Embryonic facial prominence (tissue), 1 donor: ENCODE results near the gene NRN1L.
A peak's percentile ranks its signal among the peaks of the same experiment; 100 is the strongest.
"Not testable (repeated sequence)": the region's sequence is repeated elsewhere in the genome, so short reads cannot be mapped to it uniquely, and the experiment has no call there.

Source experiments
- DNase-seq: peaks from one replicate; pipeline ENCODE4 v3.0.0-alpha.2; 2016; ENCODE audit errors: extremely low spot score

Gene NRN1L

DNA sequence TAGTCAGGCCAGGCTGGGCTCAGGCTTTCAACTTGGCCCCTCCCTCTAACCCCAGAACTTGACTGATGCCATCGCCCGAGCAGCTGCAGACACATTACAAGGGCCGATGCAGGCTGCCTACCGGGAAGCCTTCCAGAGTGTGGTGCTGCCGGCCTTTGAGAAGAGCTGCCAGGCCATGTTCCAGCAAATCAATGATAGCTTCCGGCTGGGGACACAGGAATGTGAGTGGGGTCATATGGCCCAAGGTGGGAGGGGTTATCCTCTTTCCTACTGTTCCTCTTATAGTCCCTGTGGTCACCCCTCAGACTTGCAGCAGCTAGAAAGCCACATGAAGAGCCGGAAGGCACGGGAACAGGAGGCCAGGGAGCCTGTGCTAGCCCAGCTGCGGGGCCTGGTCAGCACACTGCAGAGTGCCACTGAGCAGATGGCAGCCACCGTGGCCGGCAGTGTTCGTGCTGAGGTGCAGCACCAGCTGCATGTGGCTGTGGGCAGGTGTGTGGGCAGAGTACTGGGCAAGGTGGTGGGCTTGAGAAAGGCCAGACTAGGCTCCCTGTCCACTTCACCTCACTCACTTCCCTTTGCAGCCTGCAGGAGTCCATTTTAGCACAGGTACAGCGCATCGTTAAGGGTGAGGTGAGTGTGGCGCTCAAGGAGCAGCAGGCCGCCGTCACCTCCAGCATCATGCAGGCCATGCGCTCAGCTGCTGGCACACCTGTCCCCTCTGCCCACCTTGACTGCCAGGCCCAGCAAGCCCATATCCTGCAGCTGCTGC, 2.1 kb upstream of the NRN1L start:
- no peak for DNase-seq

DNA sequence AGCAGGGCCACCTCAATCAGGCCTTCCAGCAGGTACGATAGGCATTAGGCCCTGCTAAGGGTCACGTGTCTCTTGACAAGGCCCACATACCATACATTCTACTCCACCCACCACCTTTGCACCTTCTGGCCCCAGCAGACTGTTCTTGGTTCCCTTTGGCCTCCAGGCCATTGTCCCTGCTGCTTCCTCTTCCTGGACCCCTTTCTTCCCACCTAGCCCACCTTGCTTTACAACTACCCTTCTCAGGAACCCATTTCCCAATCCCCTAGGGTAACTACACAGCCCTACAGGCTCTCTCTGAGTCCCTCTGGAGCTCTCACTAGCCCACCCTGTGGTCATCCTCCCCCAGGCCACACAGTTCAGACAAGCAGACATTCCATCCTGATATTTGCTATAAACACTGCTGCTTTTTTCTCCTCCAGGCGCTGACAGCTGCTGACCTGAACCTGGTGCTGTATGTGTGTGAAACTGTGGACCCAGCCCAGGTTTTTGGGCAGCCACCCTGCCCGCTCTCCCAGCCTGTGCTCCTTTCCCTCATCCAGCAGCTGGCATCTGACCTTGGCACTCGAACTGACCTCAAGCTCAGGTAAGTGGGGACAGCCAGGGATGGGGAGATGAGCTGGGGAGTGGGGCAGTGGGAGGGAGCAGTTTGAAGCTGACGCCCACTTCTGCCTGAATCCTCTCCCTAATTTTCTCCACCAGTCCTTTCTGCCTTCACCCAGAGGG, 1.4 kb upstream of the NRN1L start:
- DNase-seq, result no peak

DNA sequence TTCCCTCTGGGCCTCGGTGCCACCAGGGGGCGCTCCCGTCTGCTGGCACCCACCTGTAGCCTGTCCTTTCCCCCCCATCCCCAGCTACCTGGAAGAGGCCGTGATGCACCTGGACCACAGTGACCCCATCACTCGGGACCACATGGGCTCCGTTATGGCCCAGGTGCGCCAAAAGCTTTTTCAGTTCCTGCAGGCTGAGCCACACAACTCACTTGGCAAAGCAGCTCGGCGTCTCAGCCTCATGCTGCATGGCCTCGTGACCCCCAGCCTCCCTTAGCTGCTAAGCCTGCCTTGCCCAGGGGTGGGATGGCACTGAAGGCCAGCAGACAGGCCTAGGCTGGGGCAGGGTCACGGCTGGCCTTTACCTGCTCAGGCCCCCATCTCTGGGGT, 818 bp upstream of the NRN1L start:
- no peak for DNase-seq

DNA sequence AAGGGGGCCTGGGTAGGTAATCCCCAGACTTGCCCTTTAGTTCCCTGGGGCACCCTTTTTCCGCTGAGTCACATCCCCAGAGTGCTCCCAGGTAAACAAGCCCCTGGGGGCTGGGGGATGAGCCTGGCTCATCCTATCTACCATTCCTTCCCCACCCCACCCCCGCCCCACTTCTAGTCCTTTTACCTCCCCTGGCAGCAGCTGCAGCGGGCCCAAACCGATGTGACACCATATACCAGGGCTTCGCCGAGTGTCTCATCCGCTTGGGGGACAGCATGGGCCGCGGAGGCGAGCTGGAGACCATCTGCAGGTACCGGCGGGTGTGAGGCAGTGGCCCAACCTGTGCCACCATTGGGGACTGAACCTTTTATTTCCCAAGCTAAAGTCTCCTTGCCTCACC, 860 bp downstream of the NRN1L start:
- DNase-seq, result no peak

DNA sequence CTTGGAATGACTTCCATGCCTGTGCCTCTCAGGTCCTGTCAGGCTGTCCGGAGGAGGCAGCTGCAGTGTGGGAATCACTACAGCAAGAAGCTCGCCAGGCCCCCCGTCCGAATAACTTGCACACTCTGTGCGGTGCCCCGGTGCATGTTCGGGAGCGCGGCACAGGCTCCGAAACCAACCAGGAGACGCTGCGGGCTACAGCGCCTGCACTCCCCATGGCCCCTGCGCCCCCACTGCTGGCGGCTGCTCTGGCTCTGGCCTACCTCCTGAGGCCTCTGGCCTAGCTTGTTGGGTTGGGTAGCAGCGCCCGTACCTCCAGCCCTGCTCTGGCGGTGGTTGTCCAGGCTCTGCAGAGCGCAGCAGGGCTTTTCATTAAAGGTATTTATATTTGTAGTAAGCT, 1.3 kb downstream of the NRN1L start:
- no peak for DNase-seq

DNA sequence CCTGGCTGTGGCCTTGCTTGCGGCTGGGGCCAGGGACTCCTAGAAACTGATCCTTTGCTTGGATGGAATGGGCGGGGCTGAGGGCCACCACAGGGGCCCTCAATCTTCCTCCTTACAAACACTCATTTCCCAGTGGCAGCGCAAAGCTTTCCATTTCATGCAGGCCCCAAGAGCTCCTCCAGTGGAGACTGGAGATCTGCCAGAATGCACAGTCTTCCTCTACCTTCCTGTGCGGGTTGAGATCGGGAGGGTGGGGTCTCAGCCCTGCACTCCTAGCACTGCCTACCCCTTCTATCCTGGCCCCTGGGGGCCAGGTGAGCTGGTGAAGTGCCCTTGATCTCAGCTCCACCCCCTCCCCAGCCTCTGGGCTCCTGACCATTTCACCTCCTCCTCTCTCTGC, 1.7 kb downstream of the NRN1L start:
- DNase-seq, result no peak

DNA sequence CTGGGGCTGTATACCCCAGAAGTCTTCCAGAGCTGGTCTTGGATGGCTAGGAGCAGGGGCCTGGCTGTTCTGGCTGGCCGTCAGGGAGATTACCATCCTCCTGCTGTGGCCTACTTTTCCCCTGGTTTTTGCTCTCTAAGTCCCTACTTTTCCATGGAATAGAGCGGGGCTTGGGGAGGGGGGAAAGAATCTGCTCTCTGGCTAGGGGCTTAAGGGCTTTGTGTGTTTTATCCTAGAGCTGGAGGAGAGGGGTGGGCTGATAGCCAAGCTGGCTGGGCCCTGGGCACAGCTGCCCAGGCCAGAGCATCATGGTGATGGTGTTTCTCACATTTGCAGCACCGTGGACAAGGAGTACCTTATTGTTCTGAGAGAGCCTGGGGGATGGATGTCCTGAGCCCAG, 3.6 kb downstream of the NRN1L start:
- no peak for DNase-seq

DNA sequence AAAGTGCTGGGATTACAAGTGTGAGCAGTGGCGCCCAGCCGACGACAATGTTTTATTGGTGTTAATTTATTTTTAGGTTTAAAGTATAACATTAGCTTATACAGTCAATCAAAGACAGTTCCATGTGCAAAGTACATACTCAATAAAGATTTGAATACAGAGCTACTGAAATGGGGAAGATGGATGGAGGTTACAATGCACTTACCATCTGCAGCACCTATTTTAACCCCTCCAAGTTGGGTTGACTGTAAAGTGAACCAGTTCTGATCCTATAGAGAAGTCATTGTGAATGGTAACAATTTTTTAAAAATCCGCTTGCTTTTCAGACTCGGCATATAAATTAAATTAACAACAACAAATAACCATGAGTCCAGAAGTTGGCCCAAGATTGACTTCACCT, 7.7 kb downstream of the NRN1L start:
- DNase-seq, result no peak

DNA sequence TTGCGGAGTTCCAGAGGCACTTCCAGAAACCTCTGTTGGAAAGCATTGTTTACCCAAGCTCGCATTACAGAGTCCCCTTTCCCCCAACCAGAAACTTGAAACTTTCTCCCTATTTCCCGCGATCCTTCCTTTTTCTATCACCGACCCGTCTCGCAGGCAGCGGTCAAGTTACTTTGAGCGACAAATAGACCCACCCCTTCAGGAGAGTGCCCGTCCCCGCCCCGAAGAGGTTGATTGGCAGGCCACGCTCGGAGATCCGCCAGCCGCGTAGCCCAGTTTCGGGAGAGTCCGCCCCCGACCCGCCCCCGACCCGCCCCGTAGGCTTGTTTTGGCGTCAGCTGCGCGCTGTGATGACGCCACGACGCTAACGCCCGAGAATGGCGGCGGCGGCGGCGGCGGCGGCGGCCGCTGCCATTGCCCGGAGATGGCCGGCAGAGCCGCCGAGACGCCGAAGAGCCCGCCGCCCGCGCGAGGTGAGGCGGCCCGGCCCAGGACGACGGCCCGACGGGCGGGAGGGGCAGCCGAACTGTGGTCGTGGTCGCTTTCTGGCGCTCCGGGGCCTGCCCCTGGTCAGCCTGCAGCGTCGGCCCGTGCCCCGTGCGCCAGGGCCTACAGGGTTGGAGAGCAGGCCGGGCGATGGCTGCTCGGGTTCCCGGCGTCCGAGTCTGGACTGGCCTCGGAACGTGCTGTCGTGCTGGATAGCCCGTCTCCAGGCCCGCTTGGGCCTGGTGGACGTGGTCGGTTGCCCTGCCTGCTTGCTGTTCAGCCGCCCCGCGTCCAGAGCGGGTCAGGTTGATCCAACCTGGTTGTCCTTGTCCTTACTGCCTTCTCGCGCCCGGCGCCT, 8.4 kb downstream of the NRN1L start, which contains the start of gene PSKH1:
Gene PSKH1, plus strand, starts transcription at position 356 of the 844 bp plus-strand sequence. CDS start 15,496 bp downstream, outside the sequence.
- peak; percentile 94 for DNase-seq

DNA sequence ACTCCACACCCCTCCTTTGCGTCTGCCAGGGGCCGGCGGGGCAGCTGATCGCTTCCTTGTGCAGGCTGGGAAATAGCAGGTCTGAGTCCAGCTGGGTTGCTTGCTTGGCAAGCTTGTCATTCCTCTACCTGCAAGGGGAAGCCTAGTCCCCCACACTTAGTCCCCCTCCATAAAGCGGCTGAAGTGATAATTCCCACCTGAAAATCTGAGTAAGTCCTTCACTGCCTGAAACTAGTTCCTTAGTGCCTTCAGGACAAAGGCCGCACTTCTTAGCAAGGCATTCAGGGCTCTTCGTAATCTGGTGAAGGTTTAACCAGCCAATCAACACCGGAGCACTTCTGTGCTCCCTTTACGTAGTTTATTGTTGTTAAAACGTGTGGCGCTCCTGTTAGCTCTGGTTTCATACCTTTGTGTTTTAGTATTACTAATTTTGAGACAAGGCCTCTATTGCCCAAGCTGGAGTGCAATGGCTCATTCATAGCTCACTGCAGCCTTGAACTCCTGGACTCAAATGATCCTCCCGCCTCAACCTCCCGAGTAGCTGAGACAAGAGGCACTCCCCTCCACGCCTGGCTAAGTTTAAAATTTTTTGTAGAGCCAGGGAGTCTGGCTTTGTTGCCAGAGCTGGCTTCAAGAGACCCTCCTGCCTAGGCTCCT, 9.2 kb downstream of the NRN1L start:
- DNase-seq, result no peak

DNA sequence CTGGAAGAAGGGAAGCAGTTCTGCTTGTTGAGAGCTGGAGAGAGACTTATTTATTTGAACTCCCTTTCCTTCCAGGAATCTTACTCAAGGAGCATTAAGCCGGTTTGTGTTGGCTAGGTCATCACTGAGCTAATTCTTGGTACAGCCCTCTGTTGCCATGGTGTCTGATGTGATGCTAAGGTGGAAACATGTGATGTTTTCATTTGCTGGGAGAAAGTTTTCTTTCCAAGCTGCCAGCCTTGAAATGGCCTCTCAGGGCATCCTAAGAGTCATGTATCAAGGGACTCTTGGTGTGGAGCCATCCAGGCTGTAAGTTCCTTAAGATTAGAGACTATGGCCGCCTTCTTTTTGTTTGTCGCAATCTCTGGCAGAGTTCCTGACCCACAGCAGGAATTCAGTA, 12.5 kb downstream of the NRN1L start:
- peak; percentile 16 for DNase-seq

DNA sequence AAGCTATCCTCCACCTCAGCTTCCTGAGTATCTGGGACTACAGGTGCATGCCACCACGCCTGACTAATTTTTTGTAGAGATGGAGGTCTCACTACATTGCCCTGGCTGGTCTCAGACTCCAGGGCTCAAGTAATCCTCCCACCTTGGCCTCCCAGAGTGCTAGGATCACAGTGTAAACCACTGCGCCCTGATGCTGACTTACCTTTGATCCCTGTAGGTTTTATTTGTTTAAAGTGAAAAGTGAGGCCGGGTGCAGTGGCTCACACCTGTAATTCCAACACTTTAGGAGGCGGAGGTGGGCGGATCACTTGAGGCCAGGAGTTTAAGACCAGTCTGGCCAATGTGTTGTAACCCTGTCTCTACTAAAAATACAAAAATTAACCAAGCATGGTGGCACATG, 17.0 kb downstream of the NRN1L start:
- no peak for DNase-seq

DNA sequence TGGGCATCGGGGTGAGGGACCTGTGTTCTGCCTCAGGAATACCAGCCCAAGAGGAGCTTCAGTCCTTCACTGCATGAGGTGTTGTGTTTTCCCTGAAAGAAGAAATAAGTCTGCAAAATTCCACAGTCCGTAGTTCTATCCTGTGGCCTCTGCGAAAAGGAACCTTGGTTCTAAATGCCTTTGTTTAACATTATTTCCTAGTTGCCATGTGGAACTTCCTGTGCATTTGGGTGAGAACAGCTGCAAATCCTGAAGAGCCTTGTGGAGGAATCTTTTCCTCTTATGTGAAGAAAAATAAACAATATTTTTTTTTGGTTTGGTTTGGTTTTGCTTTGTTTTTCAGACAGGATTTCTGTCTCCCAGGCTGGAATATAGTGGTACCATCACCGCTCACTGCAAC, 18.1 kb downstream of the NRN1L start:
- DNase-seq, result no peak

DNA sequence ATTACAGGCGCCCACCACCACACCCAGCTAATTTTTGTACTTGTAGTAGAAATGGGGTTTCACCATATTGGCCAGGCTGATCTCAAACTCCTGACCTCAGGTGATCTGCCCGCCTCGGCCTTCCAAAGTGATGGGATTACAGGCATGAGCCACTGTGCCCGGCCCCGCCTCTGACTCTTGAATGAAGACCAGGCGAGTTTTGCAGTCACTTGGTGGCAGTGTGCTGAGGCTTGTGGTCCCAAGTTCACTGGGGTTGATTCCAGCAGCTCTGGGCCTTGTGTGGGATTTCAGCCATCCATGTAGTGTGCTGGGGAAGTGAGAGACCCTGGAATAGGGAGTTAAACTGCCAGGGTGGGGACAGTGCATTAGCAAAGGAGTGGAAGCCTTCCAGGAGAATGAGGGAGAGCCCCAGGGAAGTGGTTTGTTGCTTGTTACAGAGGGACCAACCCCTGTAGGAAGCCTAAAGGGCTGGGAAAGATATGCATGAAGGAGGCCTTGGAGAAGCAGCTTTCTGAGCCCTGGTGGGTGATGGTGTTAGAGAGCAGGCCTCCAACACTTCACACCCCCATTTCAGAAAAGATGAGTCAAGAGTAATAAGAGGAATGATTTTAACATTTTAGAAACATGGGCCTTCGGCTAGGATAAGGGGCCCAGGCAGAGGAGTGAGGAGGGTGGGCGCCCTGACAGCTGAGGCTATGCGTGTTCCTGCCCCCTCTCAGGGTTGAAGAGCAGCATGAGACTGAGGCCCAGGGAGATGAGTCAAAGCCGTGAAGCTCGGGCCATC, 22.9 kb downstream of the NRN1L start:
- no peak for DNase-seq

DNA sequence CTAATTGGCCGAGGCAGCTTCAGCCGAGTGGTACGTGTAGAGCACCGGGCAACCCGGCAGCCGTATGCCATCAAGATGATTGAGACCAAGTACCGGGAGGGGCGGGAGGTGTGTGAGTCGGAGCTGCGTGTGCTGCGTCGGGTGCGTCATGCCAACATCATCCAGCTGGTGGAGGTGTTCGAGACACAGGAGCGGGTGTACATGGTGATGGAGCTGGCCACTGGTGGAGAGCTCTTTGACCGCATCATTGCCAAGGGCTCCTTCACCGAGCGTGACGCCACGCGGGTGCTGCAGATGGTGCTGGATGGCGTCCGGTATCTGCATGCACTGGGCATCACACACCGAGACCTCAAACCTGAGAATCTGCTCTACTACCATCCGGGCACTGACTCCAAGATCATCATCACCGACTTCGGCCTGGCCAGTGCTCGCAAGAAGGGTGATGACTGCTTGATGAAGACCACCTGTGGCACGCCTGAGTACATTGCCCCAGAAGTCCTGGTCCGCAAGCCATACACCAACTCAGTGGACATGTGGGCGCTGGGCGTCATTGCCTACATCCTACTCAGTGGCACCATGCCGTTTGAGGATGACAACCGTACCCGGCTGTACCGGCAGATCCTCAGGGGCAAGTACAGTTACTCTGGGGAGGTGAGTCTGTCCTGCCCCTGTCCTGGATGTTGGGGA, 24.5 kb downstream of the NRN1L start:
- no peak for DNase-seq

DNA sequence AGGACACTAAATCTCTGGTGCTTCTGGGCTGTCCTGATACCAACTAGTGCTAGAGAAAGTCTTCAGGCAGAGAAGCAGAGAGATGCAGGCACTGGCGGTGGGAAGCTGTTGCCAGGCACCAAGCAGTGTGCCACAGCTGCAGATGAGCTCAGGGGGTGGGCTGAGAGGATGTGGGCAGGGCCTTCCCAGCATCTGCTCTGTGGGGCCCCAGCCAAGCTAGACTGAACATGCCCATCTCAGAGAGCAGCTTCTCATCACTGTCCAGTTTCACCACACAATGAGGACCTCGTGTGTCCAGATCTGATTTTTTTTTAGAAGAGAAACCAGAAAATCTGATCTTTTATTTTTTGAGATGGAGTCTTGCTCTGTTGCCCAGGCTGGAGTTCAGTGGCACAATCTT, 25.5 kb downstream of the NRN1L start:
- no peak for DNase-seq

DNA sequence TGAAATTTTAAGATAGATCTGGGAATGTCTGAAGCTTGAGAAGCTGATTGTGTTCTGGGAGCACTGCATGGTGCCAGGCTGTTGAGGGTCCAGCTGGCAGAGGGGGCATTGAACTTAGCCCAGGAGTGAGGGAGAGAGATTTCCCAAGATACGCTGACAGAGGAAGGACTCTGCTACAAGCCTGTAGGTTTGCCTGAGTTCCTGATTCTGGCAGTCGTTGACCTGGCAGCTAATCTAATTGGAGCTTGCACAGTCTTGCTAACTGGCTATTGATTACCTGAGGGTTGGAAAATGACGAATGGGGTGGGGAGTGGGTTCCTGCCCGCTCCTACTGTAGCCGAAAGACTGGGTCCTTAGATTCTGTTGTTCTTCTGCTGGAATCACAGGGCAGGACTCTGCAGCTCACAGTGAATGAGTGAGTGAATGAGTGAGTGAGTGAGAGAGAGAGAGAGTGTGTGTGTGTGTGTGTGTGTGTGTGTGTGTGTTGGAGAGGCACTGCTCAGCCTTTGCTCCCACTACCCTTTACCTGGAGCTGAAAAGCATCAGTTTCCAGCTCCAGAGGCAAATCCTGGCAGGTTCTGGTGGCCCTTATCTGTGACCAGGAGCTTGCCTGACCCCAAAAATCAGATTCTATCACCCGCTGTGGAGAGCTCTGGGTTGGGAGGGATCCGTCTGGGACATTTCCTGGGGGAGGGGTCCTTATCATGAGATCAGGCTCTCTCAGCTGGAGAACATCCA, 30.2 kb downstream of the NRN1L start:
- DNase-seq, result no peak

DNA sequence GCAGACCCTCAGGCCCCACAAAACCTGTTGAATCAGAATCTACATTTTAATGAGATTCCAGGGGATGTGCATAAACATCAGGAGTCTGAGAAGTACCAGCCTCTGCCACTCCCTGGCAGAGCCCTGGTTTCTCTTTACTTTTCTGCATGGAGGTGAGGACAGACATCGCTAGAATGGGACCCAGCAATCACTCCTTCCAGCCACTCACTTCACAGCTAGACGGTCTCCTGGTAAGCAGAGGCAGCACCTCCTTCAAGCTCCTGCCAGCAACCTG, 30.7 kb downstream of the NRN1L start:
- DNase-seq, result not testable (repeated sequence)

DNA sequence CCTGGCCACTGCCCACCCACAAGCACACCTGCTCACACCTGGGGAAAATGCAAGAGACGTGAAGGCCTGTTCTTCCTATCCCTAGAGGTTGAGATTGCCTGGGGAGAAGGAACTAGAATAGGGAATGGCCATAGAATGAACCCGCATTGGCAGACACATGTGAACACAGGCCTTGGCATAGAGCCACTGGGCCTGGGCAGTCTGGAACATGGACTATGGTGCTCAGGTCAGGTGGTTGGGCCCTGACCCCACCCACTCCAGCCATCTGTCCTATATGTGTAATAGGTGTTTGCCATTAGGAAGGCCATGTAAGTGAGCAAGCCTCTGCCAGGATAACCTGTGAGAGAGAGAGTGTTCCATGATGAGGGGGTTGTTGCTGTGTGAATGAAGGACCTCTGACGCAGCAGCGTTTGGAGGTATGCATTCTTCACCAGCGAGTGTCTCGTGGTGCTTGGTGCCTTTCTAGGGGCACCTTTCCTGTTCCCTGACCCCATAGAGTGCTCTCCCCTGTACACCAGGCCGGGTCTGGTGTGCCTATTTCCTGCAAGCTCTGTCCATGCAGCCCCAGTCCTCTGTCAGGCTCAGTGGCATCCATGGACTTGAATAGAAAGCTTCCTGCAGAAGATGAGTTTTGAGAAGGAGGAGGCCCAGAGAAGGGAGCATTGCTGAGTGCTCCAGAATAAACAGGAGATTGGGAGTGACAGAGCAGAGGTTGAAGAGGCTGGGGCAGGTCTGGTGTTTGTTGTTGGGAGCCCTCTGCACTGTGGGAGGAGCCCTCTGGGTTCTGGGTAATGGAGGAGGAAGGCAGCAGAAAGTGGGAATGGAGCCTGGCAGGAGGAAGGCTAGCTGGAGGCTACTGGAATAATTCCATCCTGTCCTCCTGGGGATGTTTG, 31.4 kb downstream of the NRN1L start:
- no peak for DNase-seq
